ENCODE measurements around the gene BEST1.
"Not testable (repeated sequence)": the region's sequence is repeated elsewhere in the genome, so short reads cannot be mapped to it uniquely, and the experiment has no call there.

DNA sequence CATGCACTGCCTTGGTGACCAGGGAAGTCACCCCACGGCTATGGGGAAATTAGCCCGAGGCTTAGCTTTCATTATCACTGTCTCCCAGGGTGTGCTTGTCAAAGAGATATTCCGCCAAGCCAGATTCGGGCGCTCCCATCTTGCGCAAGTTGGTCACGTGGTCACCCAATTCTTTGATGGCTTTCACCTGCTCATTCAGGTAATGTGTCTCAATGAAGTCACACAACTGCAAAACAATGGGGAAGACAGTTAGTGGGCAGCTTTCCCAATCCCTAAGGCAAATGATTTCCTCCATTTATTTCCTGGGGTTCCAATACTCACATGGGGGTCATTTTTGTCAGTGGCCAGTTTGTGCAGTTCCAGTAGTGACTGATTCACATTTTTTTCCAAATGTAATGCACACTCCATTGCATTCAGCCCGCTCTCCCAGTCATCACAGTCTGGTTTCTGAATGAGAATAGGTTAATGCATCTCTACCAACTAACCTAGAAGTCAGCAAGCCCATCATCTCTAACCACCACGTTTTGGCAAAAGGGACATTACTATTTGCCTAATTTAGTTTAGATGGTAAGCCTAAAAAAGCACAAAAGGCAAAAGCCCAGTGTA is 14.6 kb downstream of the BEST1 start:
- TF ChIP-seq, protein P1, sequence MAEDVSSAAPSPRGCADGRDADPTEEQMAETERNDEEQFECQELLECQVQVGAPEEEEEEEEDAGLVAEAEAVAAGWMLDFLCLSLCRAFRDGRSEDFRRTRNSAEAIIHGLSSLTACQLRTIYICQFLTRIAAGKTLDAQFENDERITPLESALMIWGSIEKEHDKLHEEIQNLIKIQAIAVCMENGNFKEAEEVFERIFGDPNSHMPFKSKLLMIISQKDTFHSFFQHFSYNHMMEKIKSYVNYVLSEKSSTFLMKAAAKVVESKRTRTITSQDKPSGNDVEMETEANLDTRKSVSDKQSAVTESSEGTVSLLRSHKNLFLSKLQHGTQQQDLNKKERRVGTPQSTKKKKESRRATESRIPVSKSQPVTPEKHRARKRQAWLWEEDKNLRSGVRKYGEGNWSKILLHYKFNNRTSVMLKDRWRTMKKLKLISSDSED (CRISPR knock-in tag; IDR thresholded peaks at IDR 0.05), result not testable (repeated sequence)
- not testable (repeated sequence) for TF ChIP-seq SIN3A (IDR thresholded peaks at IDR 0.05; ENCODE audit: borderline replicate concordance, low read depth, low read length); RNF2 (conservative IDR thresholded peaks at IDR 0.05; ENCODE audit: low read depth); SRSF9 (IDR thresholded peaks at IDR 0.05; ENCODE audit: borderline replicate concordance, insufficient read depth, low read depth, low read length, poor library complexity, severe bottlenecking)
- TF ChIP-seq, protein P2, sequence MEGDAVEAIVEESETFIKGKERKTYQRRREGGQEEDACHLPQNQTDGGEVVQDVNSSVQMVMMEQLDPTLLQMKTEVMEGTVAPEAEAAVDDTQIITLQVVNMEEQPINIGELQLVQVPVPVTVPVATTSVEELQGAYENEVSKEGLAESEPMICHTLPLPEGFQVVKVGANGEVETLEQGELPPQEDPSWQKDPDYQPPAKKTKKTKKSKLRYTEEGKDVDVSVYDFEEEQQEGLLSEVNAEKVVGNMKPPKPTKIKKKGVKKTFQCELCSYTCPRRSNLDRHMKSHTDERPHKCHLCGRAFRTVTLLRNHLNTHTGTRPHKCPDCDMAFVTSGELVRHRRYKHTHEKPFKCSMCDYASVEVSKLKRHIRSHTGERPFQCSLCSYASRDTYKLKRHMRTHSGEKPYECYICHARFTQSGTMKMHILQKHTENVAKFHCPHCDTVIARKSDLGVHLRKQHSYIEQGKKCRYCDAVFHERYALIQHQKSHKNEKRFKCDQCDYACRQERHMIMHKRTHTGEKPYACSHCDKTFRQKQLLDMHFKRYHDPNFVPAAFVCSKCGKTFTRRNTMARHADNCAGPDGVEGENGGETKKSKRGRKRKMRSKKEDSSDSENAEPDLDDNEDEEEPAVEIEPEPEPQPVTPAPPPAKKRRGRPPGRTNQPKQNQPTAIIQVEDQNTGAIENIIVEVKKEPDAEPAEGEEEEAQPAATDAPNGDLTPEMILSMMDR (CRISPR knock-in tag; IDR thresholded peaks at IDR 0.05), result not testable (repeated sequence)
